Measurements from ENCODE around the gene ADAMTSL2.

Gene ADAMTSL2

GRCh38 chr9:133590231-133590855 is 55.8 kb downstream of the ADAMTSL2 start:
- no peaks in the 10 kb centered on the region for H3K79me2 ChIP-seq (ENCODE audit: insufficient read depth, low read length)
- H3K4me3 ChIP-seq (ENCODE audit: insufficient read depth, low read length, poor library complexity, severe bottlenecking), result no peak overlapping the region
- H3K36me3 ChIP-seq (ENCODE audit: low read length), result no peaks in the 10 kb centered on the region
- no peaks in the 10 kb centered on the region; the same call in 1 of the 2 replicates for H3K27me3 ChIP-seq (ENCODE audit: low read length)
- H2AFZ ChIP-seq (ENCODE audit: low read depth, low read length, severe bottlenecking), result no peak overlapping the region
- H3F3A ChIP-seq (ENCODE audit: insufficient read depth), result peaks cover 4% of the 10 kb centered on the region; the same call in 1 of the 2 replicates
- no peak overlapping the region for H3K9ac ChIP-seq (ENCODE audit: low read length)
- TF ChIP-seq CTCF (IDR thresholded peaks at IDR 0.05; ENCODE audit: insufficient read depth, low read length, poor library complexity, severe bottlenecking) (no peak), EZH2phosphoT487 (conservative IDR thresholded peaks at IDR 0.05; ENCODE audit: low read length) (no peak)
- H4K20me1 ChIP-seq (ENCODE audit: low read depth, low read length), result no peaks in the 10 kb centered on the region
- H3K27ac ChIP-seq (ENCODE audit: low read depth, low read length), result no peak overlapping the region
- H3K4me2 ChIP-seq (ENCODE audit: low read depth, low read length, poor library complexity, severe bottlenecking), result no peak overlapping the region
- H3K9me3 ChIP-seq (ENCODE audit: insufficient read depth, low read length), result peaks cover 4% of the 10 kb centered on the region; the same call in 1 of the 2 replicates
- H3K9me2 ChIP-seq (replicated peaks; ENCODE audit: insufficient read depth, low read length), result no peaks in the 10 kb centered on the region

GRCh38 chr9:133591116-133591910 is 56.8 kb downstream of the ADAMTSL2 start:
- H3K9ac ChIP-seq (ENCODE audit: low read length), result no peak overlapping the region
- no peaks in the 10 kb centered on the region for H3K36me3 ChIP-seq (ENCODE audit: low read length)
- no peaks in the 10 kb centered on the region; the same call in 1 of the 2 replicates for H3K27me3 ChIP-seq (ENCODE audit: low read length)
- no peak overlapping the region for H3K4me3 ChIP-seq (ENCODE audit: insufficient read depth, low read length, poor library complexity, severe bottlenecking)
- no peak overlapping the region for H3K4me2 ChIP-seq (ENCODE audit: low read depth, low read length, poor library complexity, severe bottlenecking)
- H3K27ac ChIP-seq (ENCODE audit: low read depth, low read length), result no peak overlapping the region
- H3F3A ChIP-seq (ENCODE audit: insufficient read depth), result peaks cover 4% of the 10 kb centered on the region; the same call in 1 of the 2 replicates
- H2AFZ ChIP-seq (ENCODE audit: low read depth, low read length, severe bottlenecking), result no peak overlapping the region
- no peaks in the 10 kb centered on the region for H3K9me2 ChIP-seq (replicated peaks; ENCODE audit: insufficient read depth, low read length)
- no peak for TF ChIP-seq EZH2phosphoT487 (conservative IDR thresholded peaks at IDR 0.05; ENCODE audit: low read length)
- TF ChIP-seq CTCF (IDR thresholded peaks at IDR 0.05; ENCODE audit: insufficient read depth, low read length, poor library complexity, severe bottlenecking), result no peak
- peaks cover 6% of the 10 kb centered on the region; the same call in 1 of the 2 replicates for H3K9me3 ChIP-seq (ENCODE audit: insufficient read depth, low read length)
- H4K20me1 ChIP-seq (ENCODE audit: low read depth, low read length), result no peaks in the 10 kb centered on the region
- H3K79me2 ChIP-seq (ENCODE audit: insufficient read depth, low read length), result no peaks in the 10 kb centered on the region

GRCh38 chr9:133591985-133592384 is 57.5 kb downstream of the ADAMTSL2 start:
- Histone ChIP-seq H3K79me2 (ENCODE audit: insufficient read depth, low read length) (no peaks in the 10 kb centered on the region), H3K4me3 (ENCODE audit: insufficient read depth, low read length, poor library complexity, severe bottlenecking) (no peak overlapping the region), H3K27me3 (ENCODE audit: low read length) (no peaks in the 10 kb centered on the region; the same call in 1 of the 2 replicates), H2AFZ (ENCODE audit: low read depth, low read length, severe bottlenecking) (no peak overlapping the region), H3K36me3 (ENCODE audit: low read length) (no peaks in the 10 kb centered on the region), H3K9me2 (replicated peaks; ENCODE audit: insufficient read depth, low read length) (no peaks in the 10 kb centered on the region), H3K9me3 (ENCODE audit: insufficient read depth, low read length) (peaks cover 12% of the 10 kb centered on the region; the same call in 1 of the 2 replicates), H3K27ac (ENCODE audit: low read depth, low read length) (no peak overlapping the region), H3F3A (ENCODE audit: insufficient read depth) (peaks cover 4% of the 10 kb centered on the region; the same call in 1 of the 2 replicates), H3K9ac (ENCODE audit: low read length) (no peak overlapping the region), H3K4me2 (ENCODE audit: low read depth, low read length, poor library complexity, severe bottlenecking) (no peak overlapping the region), H4K20me1 (ENCODE audit: low read depth, low read length) (no peaks in the 10 kb centered on the region)
- TF ChIP-seq EZH2phosphoT487 (conservative IDR thresholded peaks at IDR 0.05; ENCODE audit: low read length), result no peak
- TF ChIP-seq CTCF (IDR thresholded peaks at IDR 0.05; ENCODE audit: insufficient read depth, low read length, poor library complexity, severe bottlenecking), result no peak
